Measurements from ENCODE around the gene PDZD4.

GRCh38 chrX:153827903-153828302 is 2.4 kb downstream of the PDZD4 start:
- TF ChIP-seq CTCF (IDR thresholded peaks at IDR 0.05) (no peak), POLR2A (IDR thresholded peaks at IDR 0.05) (no peak)
